GM19023 (cell line): ENCODE measurements around the gene CANT1.
"Not testable (repeated sequence)": the region's sequence is repeated elsewhere in the genome, so short reads cannot be mapped to it uniquely, and the experiment has no call there.

ENCODE experiments used
- ATAC-seq: cut with Tn5 transposase; IDR thresholded peaks from one replicate; pipeline ENCODE4 v1.9.1; 2021; ENCODE audit warnings: mild to moderate bottlenecking, moderate library complexity; ENCODE audit not compliant: unreplicated experiment

CANT1 gene

GRCh38 chr17:78966123-78966813 is 43.3 kb downstream of the CANT1 start:
- no peak for ATAC-seq

DNA sequence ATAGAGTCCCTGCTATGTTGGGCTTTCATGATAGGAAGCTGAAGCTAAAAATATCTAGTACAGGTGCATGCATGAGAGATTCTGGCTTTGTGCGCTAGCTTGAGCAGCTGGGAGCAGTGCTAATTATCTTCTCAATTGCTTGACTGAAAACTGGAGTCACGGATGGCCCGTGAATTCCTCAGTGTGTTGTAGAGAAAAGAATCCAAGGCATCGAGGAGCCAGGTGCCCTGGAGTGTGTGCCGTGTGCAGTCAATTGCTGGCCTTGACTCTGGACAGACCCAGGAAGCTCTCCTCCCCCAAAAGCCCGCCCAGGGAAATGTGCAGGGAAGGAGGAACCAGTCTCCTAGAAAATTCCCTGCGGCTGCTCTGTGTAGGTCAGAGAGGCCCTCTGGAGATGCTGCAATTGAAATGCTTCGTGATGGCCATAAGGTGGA is 44.1 kb downstream of the CANT1 start:
- no peak for ATAC-seq

DNA sequence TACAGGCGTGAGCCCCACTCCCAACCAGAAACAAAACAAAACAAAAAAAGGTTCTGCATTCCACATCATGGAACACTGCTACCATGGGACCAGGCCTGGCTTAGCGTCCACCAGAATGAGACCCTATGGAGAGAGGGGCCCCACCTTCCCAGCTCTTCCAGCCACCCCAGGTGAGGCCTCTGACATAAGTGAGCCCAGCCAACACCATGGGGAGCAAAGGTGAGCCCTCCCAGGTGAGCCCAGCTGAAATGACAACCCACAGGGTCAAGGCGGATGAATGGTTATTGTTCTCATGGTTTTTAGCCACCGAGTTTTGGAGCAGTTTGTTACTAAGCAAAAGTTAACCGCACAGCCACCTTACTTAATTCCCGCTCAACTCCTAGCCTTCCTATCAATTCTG is 46.2 kb downstream of the CANT1 start:
- ATAC-seq = no peak

DNA sequence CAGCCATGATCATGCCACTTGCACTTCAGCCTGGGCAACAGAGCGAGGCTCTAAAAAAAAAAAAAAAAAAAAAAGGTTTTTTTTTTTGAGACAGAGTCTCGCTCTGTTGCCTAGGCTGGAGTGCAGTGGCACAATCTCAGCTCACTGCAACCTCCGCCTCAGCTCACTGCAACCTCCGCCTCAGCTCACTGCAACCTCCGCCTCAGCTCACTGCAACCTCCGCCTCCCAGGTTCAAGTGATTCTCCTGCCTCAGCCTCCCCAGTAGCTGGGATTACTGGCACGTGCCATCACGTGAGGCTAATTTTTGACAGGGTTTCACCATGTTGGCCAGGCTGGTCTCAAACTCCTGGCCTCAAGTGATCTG is 46.6 kb downstream of the CANT1 start:
- not testable (repeated sequence) for ATAC-seq

DNA sequence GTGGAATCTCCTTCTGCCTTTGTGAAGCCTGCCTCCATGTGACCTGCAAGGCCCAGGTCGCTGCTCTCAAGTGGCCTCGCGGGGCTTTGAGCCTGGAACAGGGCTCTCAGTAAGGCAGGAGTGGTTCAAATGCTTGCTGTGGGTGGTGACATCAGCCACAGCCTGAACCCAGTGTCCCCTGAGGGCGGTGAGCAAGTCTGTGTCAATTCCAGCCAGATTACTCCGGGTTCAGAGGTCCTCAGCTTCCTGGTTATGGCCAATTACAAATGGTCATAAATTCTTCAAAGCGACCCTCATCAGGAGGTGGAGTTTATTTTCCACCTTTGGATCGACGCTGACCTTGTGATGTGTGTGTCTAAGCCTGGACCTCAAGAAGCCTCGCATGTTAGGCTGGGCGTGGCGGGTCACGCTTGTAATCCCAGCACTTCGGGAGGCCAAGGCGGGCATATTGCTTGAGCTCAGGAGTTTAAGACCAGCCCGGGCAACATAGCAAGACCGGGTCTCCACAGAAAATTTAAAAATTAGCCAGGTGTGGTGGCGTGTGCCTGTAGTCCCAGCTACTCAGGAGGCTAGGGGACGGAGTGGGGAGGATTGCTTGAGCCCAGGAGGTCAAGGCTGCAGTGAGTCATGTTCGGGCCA is 47.1 kb downstream of the CANT1 start:
- no peak for ATAC-seq

- no peak for ATAC-seq
Measured at GRCh38 chr17:78961571-78961970, 48.0 kb downstream of the CANT1 start.

DNA sequence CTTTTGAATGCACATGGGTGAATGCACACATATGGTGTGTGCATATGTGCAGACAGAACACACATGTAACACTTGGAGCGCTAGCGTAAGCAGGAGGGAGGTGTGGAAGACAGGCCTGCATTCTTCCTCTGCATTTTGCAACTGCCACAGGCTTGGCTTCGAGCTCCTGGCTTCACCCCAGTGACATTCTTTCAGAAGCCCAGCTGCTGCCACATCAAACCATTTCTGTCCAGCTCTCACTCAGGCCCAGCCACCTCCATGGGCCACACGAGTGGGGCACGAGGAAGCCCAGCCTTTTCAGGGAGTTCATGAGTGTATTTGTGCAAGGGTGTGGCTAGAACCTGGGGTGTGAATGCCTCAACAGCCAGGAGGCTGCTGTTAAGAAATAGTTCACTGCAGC is 48.6 kb downstream of the CANT1 start:
- ATAC-seq = no peak

- ATAC-seq = no peak
Measured at GRCh38 chr17:78959803-78960202, 49.8 kb downstream of the CANT1 start.

DNA sequence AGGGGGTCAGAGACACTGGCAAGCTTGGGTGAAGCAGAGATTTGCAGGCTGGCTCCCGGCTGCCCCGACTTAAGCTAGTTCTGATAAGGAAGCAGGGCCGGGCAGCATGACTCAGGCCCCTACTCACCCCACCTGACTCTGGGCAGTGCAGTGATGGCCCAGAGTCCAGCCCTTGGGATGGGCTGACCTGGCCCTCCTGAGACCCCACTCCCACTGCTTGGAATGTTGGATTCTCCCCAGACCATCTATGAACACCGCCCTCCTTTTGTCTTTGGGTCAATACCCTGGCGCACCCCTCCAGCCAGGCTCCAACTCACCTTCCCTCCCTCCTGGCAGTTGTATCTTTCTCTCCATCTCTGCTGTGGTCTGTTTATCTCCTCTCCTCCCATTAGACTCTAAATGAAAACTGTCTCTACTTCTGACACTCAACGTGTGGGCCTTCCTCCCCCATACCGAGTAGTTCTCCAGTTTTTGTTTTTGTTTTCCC is 50.9 kb downstream of the CANT1 start:
- ATAC-seq = no peak

DNA sequence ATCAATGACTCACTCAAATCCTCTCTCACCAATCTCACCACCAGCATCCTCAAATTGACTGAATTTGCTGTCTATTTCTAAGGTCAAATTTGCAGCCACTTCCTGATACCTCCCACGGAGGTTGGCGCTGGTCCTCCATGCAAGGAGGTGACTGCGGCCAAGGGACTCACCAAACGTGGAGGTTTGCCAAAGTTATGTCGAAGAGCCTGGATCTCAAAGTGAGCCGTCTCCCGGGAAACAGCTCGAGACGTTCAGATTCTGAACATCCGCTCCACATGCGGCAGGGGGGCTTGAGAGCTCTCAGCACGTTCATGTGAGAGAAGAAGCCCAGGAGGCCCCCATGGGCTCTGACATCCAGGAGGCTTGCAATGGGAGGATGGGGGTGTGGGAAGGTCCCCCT is 52.4 kb downstream of the CANT1 start:
- no peak for ATAC-seq

DNA sequence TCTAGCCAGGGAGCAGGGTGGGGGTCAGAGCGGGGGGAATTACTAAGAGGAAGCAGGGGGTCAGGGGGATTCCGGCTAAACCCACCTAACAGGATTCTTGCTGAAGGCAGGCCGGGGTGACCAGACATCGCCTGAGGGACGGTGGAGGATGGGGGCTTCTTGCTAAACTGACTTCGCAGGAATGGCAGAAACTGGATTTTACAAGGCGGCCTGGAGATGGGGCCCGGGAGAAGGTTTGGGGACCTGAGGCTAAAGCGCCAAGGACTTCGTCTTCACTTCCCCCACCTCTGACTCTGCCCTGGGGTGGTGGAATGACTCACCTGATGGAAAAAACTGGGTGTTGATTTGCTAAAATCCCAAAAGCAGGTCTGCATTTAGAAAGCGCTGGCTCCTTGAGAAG is 53.3 kb downstream of the CANT1 start:
- no peak for ATAC-seq

GRCh38 chr17:78954684-78955083 is 54.9 kb downstream of the CANT1 start:
- ATAC-seq = no peak

GRCh38 chr17:78953356-78954350 is 55.9 kb downstream of the CANT1 start:
- no peak for ATAC-seq

DNA sequence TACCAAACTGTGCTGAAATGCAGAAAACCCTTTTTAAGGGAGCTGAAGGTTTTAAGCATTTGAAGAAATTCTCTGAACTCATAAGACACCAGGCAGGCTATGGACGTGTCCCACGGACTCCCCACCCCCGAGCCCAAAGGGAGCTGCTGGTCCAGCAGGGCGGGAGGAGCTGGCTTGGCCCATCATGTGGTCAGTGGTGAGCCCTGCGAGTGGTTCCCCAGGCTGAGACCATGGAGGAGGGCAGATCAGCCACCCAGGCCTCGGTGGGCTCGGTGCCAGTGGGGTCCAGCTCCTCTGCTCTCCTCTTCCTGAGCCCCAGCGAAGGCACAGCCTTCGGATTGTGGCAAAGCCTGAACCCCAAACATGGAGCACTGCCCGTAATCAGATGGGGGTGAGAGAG is 56.9 kb downstream of the CANT1 start:
- no peak for ATAC-seq

GRCh38 chr17:78951967-78952551 is 57.5 kb downstream of the CANT1 start:
- ATAC-seq = no peak

DNA sequence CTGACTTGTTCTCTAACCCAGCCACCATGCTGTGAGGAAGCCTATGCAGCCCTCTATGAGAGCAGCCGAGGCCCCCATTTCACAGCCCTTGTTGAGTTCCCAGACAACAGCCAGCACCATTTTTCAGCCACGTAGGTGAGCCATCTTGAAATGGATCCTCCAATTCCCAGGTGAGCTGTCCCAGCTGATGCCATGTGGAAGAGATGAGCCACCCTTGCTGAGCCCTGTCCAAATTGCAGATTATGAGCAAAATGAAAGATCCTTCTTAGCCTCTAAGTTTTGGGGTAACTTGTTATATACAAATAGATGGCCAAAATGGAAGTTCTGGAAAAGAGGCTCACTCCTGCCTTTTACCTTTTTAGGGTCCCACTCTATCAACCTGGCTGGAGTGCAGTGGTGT is 58.7 kb downstream of the CANT1 start:
- no peak for ATAC-seq

DNA sequence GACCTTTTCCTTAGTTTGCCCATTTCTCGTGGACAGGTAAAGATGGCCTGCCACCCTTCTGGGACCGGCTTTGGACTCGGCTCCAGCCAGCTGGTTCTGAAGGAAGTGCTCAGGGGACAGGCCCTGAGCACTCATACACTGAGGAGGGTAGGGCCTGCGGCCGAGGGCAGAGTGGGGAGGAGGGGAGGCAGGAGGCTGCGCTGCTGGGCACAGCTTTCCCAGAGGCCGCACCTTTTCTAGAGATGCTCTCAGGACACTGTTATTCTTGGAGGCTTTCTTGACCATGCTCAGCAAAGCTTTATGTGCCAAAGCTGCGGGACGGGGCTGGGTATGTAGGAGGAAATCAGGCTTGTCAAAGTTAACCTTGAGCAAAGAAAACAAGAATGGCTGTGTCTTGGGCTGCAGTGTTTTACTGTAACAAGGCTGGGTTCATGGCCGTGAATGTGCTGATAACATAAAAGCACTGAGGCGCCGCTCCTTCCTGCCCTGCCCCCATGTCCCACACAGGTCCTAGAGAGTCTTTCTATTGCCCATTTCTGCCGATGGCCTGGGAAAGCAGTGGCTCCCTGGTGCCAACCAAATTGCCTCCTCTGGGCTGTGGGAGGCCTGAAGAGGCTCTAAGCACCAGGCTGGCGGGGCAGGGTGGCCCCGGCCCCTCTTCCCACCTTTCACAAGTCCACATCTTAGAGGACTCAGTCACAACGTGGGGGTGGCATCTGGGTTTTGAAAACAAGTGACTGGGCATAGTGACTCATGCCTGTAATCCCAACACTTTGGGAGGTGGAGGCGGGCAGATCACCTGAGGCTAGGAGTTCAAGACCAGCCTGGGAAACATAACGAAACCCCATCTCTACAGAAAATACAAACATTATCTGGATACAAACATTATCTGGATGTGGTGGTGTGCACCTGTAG is 62.1 kb downstream of the CANT1 start:
- ATAC-seq = no peak

DNA sequence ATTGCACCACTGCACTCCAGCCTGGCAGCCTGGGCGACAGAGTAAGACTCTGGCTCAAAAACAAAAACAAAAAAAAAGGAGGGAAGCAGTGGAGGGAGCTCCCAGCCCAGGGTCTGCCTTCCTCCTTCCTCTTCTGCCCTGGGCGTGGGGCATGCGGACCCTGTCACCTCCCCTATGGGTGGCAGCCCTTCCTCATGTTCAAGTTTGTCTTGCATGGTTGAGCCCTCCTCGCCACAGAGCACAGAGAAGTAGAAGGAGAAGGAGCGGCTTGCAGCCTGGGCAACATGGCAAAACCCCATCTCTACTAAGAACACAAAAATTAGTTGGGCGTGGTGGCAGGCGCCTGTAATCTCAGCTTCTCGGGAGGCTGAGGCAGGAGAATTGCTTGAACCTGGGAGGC is 62.9 kb downstream of the CANT1 start:
- ATAC-seq = no peak

- ATAC-seq = no peak
Measured at GRCh38 chr17:78946131-78946530, 63.4 kb downstream of the CANT1 start.

GRCh38 chr17:78945455-78945854 is 64.1 kb downstream of the CANT1 start:
- not testable (repeated sequence) for ATAC-seq
